ENCODE data around the gene F8.

Gene F8

DNA sequence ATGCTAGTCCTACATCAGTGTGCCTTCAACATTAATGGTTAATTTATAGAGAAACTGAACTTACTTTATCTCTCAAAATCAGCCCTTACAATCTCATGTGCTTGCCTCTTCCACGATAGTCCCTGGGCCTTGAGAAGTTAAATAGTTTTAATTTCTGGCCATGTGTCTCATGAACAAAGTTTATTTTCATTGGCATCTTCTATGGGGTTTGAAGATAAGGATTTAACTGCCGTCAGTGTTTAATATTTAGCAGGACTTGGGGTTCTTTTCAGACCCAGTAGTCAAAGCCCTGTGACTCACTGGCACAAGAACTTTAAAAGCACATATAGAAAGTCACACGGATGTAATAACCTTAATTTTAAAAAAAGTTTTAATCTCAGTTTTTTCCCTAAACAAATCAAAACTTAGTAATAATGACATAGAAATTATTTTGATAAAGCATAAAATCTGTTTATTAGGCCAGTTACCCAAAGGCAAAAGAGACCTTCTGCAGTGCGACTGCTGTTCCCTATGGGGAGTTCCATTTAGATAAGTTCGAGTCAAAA, 207.2 kb downstream of the F8 start:
- H3K18ac ChIP-seq (ENCODE audit: low read length), result no peak overlapping the region
- no peaks in the 10 kb centered on the region for H3K9me3 ChIP-seq (ENCODE audit: insufficient read depth, low read depth, low read length)
- H3K79me2 ChIP-seq (ENCODE audit: control insufficient read depth, insufficient read depth, low read length, poor library complexity), result no peaks in the 10 kb centered on the region
- H3K4me2 ChIP-seq (ENCODE audit: low read length), result no peak overlapping the region
- H3K79me1 ChIP-seq (ENCODE audit: low read length), result no peaks in the 10 kb centered on the region
- no CpG with 5 or more reads among the region's 5 CpGs for WGBS (ENCODE audit: extremely low coverage, insufficient coverage, insufficient read length)
- no peak overlapping the region for H3K4me3 ChIP-seq (ENCODE audit: low read depth, low read length)
- no peak overlapping the region for H4K12ac ChIP-seq (ENCODE audit: low read depth, low read length)
- H4K8ac ChIP-seq (ENCODE audit: low read depth, low read length), result no peak overlapping the region
- no peak overlapping the region for H3K14ac ChIP-seq (ENCODE audit: low read length)
- H2BK12ac ChIP-seq (ENCODE audit: low read length), result no peak overlapping the region
- H2AK5ac ChIP-seq (ENCODE audit: low read length), result no peak overlapping the region
- no peak overlapping the region for H3K9ac ChIP-seq (ENCODE audit: low read length)
- no peak overlapping the region for H3K23ac ChIP-seq (ENCODE audit: low read length)
- no peak overlapping the region for H3K4ac ChIP-seq (ENCODE audit: low read depth, low read length)
- H3K27me3 ChIP-seq (ENCODE audit: insufficient read depth, low read length), result no peaks in the 10 kb centered on the region
- H3K36me3 ChIP-seq (ENCODE audit: control insufficient read depth in 1 of 2, insufficient read depth in 2 of 2, low read length in 2 of 2), result no peaks in the 10 kb centered on the region
- no peak for DNase-seq
- H3K27ac ChIP-seq (ENCODE audit: low read depth, low read length), result no peak overlapping the region
- no peak overlapping the region for H2BK5ac ChIP-seq (ENCODE audit: low read depth, low read length, poor library complexity)
- no peak overlapping the region for H2AFZ ChIP-seq (ENCODE audit: insufficient read depth, low read length, poor library complexity)
- no peak overlapping the region for H4K91ac ChIP-seq (ENCODE audit: low read depth, low read length)
- no peaks in the 10 kb centered on the region for H3K4me1 ChIP-seq (ENCODE audit: control insufficient read depth in 1 of 2, insufficient read depth in 2 of 2, low read length in 2 of 2)
- no peak overlapping the region for H2BK120ac ChIP-seq (ENCODE audit: insufficient read depth, low read length, poor library complexity)

GRCh38 chrX:154813801-154814200, 208.7 kb downstream of the F8 start:
- DNase-seq, result no peak
- H4K91ac ChIP-seq (ENCODE audit: low read depth, low read length), result no peak overlapping the region
- no peaks in the 10 kb centered on the region for H3K27me3 ChIP-seq (ENCODE audit: insufficient read depth, low read length)
- H3K4ac ChIP-seq (ENCODE audit: low read depth, low read length), result no peak overlapping the region
- no peak overlapping the region for H4K8ac ChIP-seq (ENCODE audit: low read depth, low read length)
- no peaks in the 10 kb centered on the region for H3K4me1 ChIP-seq (ENCODE audit: control insufficient read depth in 1 of 2, insufficient read depth in 2 of 2, low read length in 2 of 2)
- no peak overlapping the region for H3K27ac ChIP-seq (ENCODE audit: low read depth, low read length)
- no peaks in the 10 kb centered on the region for H3K9me3 ChIP-seq (ENCODE audit: insufficient read depth, low read depth, low read length)
- no CpG with 5 or more reads among the region's 1 CpG for WGBS (ENCODE audit: extremely low coverage, insufficient coverage, insufficient read length)
- H2AFZ ChIP-seq (ENCODE audit: insufficient read depth, low read length, poor library complexity), result no peak overlapping the region
- no peak overlapping the region for H3K14ac ChIP-seq (ENCODE audit: low read length)
- H3K79me2 ChIP-seq (ENCODE audit: control insufficient read depth, insufficient read depth, low read length, poor library complexity), result no peaks in the 10 kb centered on the region
- no peak overlapping the region for H4K12ac ChIP-seq (ENCODE audit: low read depth, low read length)
- H3K9ac ChIP-seq (ENCODE audit: low read length), result no peak overlapping the region
- H2AK5ac ChIP-seq (ENCODE audit: low read length), result no peak overlapping the region
- no peak overlapping the region for H3K23ac ChIP-seq (ENCODE audit: low read length)
- no peak overlapping the region for H3K4me2 ChIP-seq (ENCODE audit: low read length)
- no peak overlapping the region for H3K18ac ChIP-seq (ENCODE audit: low read length)
- H3K79me1 ChIP-seq (ENCODE audit: low read length), result no peaks in the 10 kb centered on the region
- H3K4me3 ChIP-seq (ENCODE audit: low read depth, low read length), result no peak overlapping the region
- no peak overlapping the region for H2BK12ac ChIP-seq (ENCODE audit: low read length)
- H3K36me3 ChIP-seq (ENCODE audit: control insufficient read depth in 1 of 2, insufficient read depth in 2 of 2, low read length in 2 of 2), result no peaks in the 10 kb centered on the region
- H2BK120ac ChIP-seq (ENCODE audit: insufficient read depth, low read length, poor library complexity), result no peak overlapping the region
- no peak overlapping the region for H2BK5ac ChIP-seq (ENCODE audit: low read depth, low read length, poor library complexity)

GRCh38 chrX:154812341-154813101, 210.0 kb downstream of the F8 start:
- H3K4me3 ChIP-seq (ENCODE audit: low read depth, low read length), result no peak overlapping the region
- H3K14ac ChIP-seq (ENCODE audit: low read length), result no peak overlapping the region
- H3K4me1 ChIP-seq (ENCODE audit: control insufficient read depth in 1 of 2, insufficient read depth in 2 of 2, low read length in 2 of 2), result no peaks in the 10 kb centered on the region
- no peak overlapping the region for H3K4me2 ChIP-seq (ENCODE audit: low read length)
- no peak overlapping the region for H3K23ac ChIP-seq (ENCODE audit: low read length)
- no peaks in the 10 kb centered on the region for H3K36me3 ChIP-seq (ENCODE audit: control insufficient read depth in 1 of 2, insufficient read depth in 2 of 2, low read length in 2 of 2)
- no peaks in the 10 kb centered on the region for H3K79me2 ChIP-seq (ENCODE audit: control insufficient read depth, insufficient read depth, low read length, poor library complexity)
- no peak for DNase-seq
- no peak overlapping the region for H3K27ac ChIP-seq (ENCODE audit: low read depth, low read length)
- no peaks in the 10 kb centered on the region for H3K27me3 ChIP-seq (ENCODE audit: insufficient read depth, low read length)
- H2BK120ac ChIP-seq (ENCODE audit: insufficient read depth, low read length, poor library complexity), result no peak overlapping the region
- H3K4ac ChIP-seq (ENCODE audit: low read depth, low read length), result no peak overlapping the region
- no peaks in the 10 kb centered on the region for H3K9me3 ChIP-seq (ENCODE audit: insufficient read depth, low read depth, low read length)
- WGBS (ENCODE audit: extremely low coverage, insufficient coverage, insufficient read length), result no CpG with 5 or more reads among the region's 2 CpGs
- no peak overlapping the region for H4K12ac ChIP-seq (ENCODE audit: low read depth, low read length)
- no peak overlapping the region for H4K91ac ChIP-seq (ENCODE audit: low read depth, low read length)
- no peak overlapping the region for H3K9ac ChIP-seq (ENCODE audit: low read length)
- no peak overlapping the region for H2BK12ac ChIP-seq (ENCODE audit: low read length)
- no peak overlapping the region for H2AFZ ChIP-seq (ENCODE audit: insufficient read depth, low read length, poor library complexity)
- H2BK5ac ChIP-seq (ENCODE audit: low read depth, low read length, poor library complexity), result no peak overlapping the region
- H4K8ac ChIP-seq (ENCODE audit: low read depth, low read length), result no peak overlapping the region
- H3K18ac ChIP-seq (ENCODE audit: low read length), result no peak overlapping the region
- no peaks in the 10 kb centered on the region for H3K79me1 ChIP-seq (ENCODE audit: low read length)
- H2AK5ac ChIP-seq (ENCODE audit: low read length), result no peak overlapping the region

DNA sequence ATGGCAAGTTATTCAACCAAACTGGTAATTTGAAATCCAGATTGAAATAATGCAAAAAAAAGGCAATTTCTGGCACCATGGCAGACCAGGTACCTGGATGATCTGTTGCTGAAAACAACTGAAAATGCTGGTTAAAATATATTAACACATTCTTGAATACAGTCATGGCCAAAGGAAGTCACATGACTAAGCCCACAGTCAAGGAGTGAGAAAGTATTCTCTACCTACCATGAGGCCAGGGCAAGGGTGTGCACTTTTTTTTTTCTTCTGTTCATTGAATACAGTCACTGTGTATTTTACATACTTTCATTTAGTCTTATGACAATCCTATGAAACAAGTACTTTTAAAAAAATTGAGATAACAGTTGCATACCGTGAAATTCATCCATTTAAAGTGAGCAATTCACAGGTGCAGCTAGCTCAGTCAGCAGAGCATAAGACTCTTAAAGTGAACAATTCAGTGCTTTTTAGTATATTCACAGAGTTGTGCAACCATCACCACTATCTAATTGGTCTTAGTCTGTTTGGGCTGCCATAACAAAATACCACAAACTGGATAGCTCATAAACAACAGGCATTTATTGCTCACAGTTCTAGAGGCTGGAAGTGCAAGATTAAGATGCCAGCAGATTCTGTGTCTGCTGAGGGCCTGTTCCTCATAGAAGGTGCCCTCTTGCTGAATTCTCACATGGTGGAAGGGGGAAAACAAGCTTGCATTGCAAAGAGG, 212.4 kb downstream of the F8 start:
- Histone ChIP-seq H2AFZ (ENCODE audit: insufficient read depth, low read length, poor library complexity) (no peak overlapping the region), H3K9ac (ENCODE audit: low read length) (no peak overlapping the region), H3K4me3 (ENCODE audit: low read depth, low read length) (no peak overlapping the region), H3K27ac (ENCODE audit: low read depth, low read length) (no peak overlapping the region), H3K36me3 (ENCODE audit: control insufficient read depth in 1 of 2, insufficient read depth in 2 of 2, low read length in 2 of 2) (no peaks in the 10 kb centered on the region), H2AK5ac (ENCODE audit: low read length) (no peak overlapping the region), H3K79me1 (ENCODE audit: low read length) (peaks cover under 1% of the 10 kb centered on the region), H3K4me1 (ENCODE audit: control insufficient read depth in 1 of 2, insufficient read depth in 2 of 2, low read length in 2 of 2) (no peaks in the 10 kb centered on the region), H2BK12ac (ENCODE audit: low read length) (no peak overlapping the region), H2BK120ac (ENCODE audit: insufficient read depth, low read length, poor library complexity) (no peak overlapping the region), H4K91ac (ENCODE audit: low read depth, low read length) (no peak overlapping the region), H3K18ac (ENCODE audit: low read length) (no peak overlapping the region), H3K79me2 (ENCODE audit: control insufficient read depth, insufficient read depth, low read length, poor library complexity) (peaks cover under 1% of the 10 kb centered on the region), H4K12ac (ENCODE audit: low read depth, low read length) (no peak overlapping the region), H3K9me3 (ENCODE audit: insufficient read depth, low read depth, low read length) (no peaks in the 10 kb centered on the region), H3K23ac (ENCODE audit: low read length) (no peak overlapping the region), H4K8ac (ENCODE audit: low read depth, low read length) (no peak overlapping the region), H3K14ac (ENCODE audit: low read length) (no peak overlapping the region), H2BK5ac (ENCODE audit: low read depth, low read length, poor library complexity) (no peak overlapping the region), H3K4me2 (ENCODE audit: low read length) (no peak overlapping the region), H3K4ac (ENCODE audit: low read depth, low read length) (no peak overlapping the region), H3K27me3 (ENCODE audit: insufficient read depth, low read length) (no peaks in the 10 kb centered on the region)
- DNase-seq, result no peak
- WGBS (ENCODE audit: extremely low coverage, insufficient coverage, insufficient read length), result no CpG with 5 or more reads among the region's 1 CpG

Measured in trophoblast cell (in vitro differentiated cells and primary cell).